Cardiac muscle cell (in vitro differentiated cells and primary cell): ENCODE results near the gene OCIAD1. TPM values are rescaled to one million over a fixed set of nuclear protein-coding genes. Genes with fewer than 3 reads are reported as not detected.
A peak's percentile ranks its signal among the peaks of the same experiment; 100 is the strongest.

ENCODE experiments used
- DNase-seq, 2 donors: peaks; one replicate each; pipeline versions ENCODE4 v3.0.0 to v3.0.0-alpha.2; 2010 to 2017; ENCODE audit warnings: low read depth in 1 of 2, low spot score in 1 of 2
- H3K27ac ChIP-seq: fragments of 200-600 bp; sonication (generic); 2 replicates; pipeline ENCODE4 v1.5.1; 2016
- H3K27me3 ChIP-seq: fragments of 200-600 bp; sonication (generic); 2 replicates; pipeline ENCODE4 v1.6.0; 2016; ENCODE audit warnings: control low read depth
- H3K36me3 ChIP-seq: fragments of 200-600 bp; sonication (generic); 2 replicates; pipeline ENCODE4 v1.5.1; 2016; ENCODE audit warnings: control low read depth
- H3K4me1 ChIP-seq: fragments of 200-600 bp; sonication (generic); 2 replicates; pipeline ENCODE4 v1.8.1; 2017; ENCODE audit warnings: low read depth, mild to moderate bottlenecking, mixed run types
- H3K4me3 ChIP-seq: fragments of 200-600 bp; sonication (generic); 2 replicates; pipeline ENCODE4 v1.5.1; 2016; ENCODE audit warnings: mild to moderate bottlenecking
- H3K9me3 ChIP-seq: fragments of 200-600 bp; sonication (generic); 2 replicates; pipeline ENCODE4 v1.5.1; 2017; ENCODE audit warnings: low read depth, mild to moderate bottlenecking, control low read depth
- CTCF ChIP-seq: IDR thresholded peaks from 2 replicates; pipeline ENCODE4 v1.5.1; 2012; ENCODE audit warnings: low read depth, mild to moderate bottlenecking, low read length
- polyA plus RNA-seq: library from polyadenylated mRNA; unstranded; fragments of >200 nt; fragmentation: Nextera tagmentation; extraction: Ambion mirVana; gene quantifications from 2 replicates; pipeline ENCODE4 v1.2.1, GENCODE V29; 2016
- total RNA-seq: library from RNA; depleted of rRNA; stranded (reverse); fragments of >200 nt; gene quantifications from 2 replicates; pipeline ENCODE4 v1.2.3, GENCODE V29; 2016

The OCIAD1 gene
- total and polyA plus RNA-seq, 2 experiments from 2014 or later, result 118 to 193 TPM

DNA sequence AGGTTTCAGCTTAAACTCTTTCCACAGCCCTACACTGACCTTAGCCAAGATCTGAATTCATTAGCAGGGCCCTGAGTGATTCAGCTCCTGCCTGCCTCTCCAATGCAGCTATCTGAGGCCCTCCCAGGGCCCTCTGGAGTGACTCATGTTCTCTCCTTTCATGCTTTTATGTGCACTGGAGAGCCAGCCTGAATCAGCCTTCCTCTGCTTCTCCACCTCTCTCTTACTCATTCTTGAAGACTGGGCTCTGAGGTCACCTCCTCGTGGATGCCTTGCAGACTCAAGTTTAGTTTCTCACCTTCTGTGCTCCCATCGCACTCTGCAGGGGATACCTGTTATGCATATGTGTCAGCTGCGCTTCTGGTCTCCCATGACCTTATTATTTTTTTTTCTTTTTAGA, 78.8 kb downstream of the OCIAD1 start:
- Histone ChIP-seq H3K27ac (no peak overlapping the region), H3K27me3 (no peaks in the 10 kb centered on the region), H3K4me3 (no peak overlapping the region), H3K4me1 (no peaks in the 10 kb centered on the region), H3K36me3 (no peaks in the 10 kb centered on the region), H3K9me3 (no peaks in the 10 kb centered on the region)
- no peak for TF ChIP-seq CTCF
- peak in 1 of 2 donors; percentile 94 for DNase-seq

DNA sequence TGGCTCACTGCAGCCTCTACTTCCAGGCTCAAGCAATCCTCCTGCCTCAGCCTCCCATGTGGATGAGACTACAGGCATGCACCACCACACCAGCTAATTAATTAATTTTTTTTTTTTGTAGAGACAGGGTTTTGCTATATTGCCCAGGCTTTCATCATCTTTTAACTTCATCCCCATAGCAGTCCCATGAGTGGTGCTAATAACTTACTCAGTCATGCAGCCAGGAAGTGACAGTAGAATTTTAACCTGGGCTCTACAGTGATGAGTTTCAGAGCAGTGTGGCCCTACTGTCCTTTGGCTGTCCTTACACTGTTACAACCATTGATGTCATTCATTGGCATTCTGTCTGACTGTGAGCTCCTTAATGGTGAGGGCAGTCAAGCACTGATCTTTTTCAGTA, 79.6 kb downstream of the OCIAD1 start:
- H3K4me1 ChIP-seq, result no peaks in the 10 kb centered on the region
- H3K27me3 ChIP-seq, result no peaks in the 10 kb centered on the region
- H3K27ac ChIP-seq, result no peak overlapping the region
- TF ChIP-seq CTCF, result no peak
- no peaks in the 10 kb centered on the region for H3K36me3 ChIP-seq
- no peak for DNase-seq
- no peak overlapping the region for H3K4me3 ChIP-seq
- H3K9me3 ChIP-seq, result no peaks in the 10 kb centered on the region

Other genes with a start within 250 kb of the OCIAD1 start
- 33.0 and 33.4 TPM in 2 replicates for gene FRYL, start 50.8 kb upstream of the OCIAD1 start, total RNA-seq
- 20.6 and 32.2 TPM in 2 replicates for gene FRYL, start 50.8 kb upstream of the OCIAD1 start, polyA plus RNA-seq
- 14.5 and 20.0 TPM in 2 replicates for gene OCIAD2, start 75.7 kb downstream of the OCIAD1 start, total RNA-seq
- gene OCIAD2, start 75.7 kb downstream of the OCIAD1 start, polyA plus RNA-seq, result 87.3 and 88.0 TPM in 2 replicates
- not detected in 2 replicates for gene CWH43, start 155.2 kb downstream of the OCIAD1 start, total RNA-seq
- gene CWH43, start 155.2 kb downstream of the OCIAD1 start, polyA plus RNA-seq, result not detected in 2 replicates